LNCAP (cell line): ENCODE measurements around the gene ABHD16B.

Experiments used
- TF ChIP-seq, protein P1 (sequence below): fragments of 450-650 bp; IDR thresholded peaks from 2 replicates; pipeline ENCODE4 v1.5.1; 2017; ENCODE audit warnings: mild to moderate bottlenecking

Gene ABHD16B

DNA sequence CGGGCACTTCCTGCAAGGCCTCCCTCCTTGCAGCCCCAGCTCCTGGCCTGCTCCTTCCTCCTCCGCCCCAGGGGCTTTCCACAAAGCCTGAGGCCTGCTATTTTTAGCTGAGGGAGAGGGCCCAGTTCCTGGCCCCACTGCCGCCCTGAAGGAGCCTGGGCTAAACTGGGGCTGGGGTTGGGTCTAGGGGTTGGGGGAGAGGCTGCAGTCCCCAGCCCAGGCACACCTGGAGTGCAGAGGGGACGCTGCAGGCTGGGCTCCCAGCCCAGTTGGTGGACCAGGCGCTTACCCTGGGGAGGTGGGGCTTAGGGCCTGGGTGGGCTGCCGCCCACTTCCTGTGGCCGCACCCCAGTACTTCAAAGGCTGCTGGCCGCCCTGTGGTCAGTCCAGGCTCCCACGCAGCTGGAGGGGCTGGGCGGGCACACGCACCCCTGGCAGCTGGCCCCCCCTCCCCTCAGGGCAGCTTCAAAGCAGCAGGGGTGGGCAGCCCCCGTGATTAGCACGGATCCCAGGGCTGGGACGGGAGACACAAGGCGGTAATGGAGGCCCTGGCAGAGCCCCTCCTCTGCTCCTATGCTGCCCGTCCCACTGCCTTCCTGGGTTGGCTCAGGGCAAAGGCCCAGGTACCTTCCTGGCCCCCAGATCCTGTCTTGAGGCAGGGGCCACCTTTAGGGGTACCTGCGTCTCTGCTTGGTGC, 7.1 kb upstream of the ABHD16B start:
- TF ChIP-seq, protein P1, sequence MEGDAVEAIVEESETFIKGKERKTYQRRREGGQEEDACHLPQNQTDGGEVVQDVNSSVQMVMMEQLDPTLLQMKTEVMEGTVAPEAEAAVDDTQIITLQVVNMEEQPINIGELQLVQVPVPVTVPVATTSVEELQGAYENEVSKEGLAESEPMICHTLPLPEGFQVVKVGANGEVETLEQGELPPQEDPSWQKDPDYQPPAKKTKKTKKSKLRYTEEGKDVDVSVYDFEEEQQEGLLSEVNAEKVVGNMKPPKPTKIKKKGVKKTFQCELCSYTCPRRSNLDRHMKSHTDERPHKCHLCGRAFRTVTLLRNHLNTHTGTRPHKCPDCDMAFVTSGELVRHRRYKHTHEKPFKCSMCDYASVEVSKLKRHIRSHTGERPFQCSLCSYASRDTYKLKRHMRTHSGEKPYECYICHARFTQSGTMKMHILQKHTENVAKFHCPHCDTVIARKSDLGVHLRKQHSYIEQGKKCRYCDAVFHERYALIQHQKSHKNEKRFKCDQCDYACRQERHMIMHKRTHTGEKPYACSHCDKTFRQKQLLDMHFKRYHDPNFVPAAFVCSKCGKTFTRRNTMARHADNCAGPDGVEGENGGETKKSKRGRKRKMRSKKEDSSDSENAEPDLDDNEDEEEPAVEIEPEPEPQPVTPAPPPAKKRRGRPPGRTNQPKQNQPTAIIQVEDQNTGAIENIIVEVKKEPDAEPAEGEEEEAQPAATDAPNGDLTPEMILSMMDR: no peak

GRCh38 chr20:63854766-63855362, 6.4 kb upstream of the ABHD16B start:
- TF ChIP-seq, protein P1: no peak

GRCh38 chr20:63855363-63856097, 5.8 kb upstream of the ABHD16B start:
- TF ChIP-seq, protein P1: no peak

- TF ChIP-seq, protein P1: no peak
Measured at GRCh38 chr20:63856098-63856511, 5.2 kb upstream of the ABHD16B start.

DNA sequence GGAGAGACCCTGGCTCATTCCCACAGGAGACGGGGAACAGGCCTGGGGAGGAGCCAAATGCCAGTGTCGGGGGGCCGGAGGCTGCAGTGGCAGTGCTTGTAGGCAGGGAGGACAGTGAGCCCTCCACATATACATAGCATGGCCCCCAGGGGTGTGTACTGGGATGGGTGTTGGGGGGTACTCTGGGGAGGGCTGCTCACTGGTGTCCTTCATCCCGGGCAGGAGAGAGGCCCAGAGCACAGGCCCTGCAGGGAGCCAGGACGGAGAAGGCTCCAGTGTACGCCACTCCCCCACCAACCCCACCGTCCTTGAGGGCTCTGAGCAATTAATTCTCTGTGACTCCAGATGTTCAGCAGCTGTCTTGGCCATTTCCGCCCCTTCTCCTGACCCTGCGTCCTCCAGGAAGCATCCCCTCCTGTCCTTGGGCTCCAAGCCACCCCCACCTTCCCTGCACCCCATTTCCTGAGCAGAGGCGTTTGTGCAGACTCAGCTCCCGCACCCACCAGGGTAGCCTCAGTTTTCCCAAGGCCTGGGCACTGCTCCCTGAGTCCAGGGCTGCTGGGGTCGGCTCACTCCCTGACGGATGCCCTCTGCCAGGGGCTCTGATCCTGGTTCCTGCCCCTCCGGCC, 3.4 kb upstream of the ABHD16B start:
- TF ChIP-seq, protein P1: no peak

- TF ChIP-seq, protein P1: no peak
Measured at GRCh38 chr20:63858393-63859165, 2.7 kb upstream of the ABHD16B start.

- TF ChIP-seq, protein P1: no peak
Measured at GRCh38 chr20:63859166-63859699, 2.1 kb upstream of the ABHD16B start.
